Psoas muscle (tissue), 8 donors: ENCODE measurements around the gene AOPEP. TPM values are rescaled to one million over a fixed set of nuclear protein-coding genes. Genes with fewer than 3 reads are reported as not detected.

ENCODE experiments used
- ATAC-seq, 4 donors: fragments of 200-7000 bp; cut with Tn5 transposase; one replicate each; pipeline ENCODE4 v1.9.1; 2020; ENCODE audit warnings: moderate library complexity in 3 of 4, mild to moderate bottlenecking in 2 of 4
- DNase-seq, 2 donors: peaks; one replicate each; pipeline ENCODE4 v3.0.0-alpha.2; 2020
- H3K27ac ChIP-seq: fragments of 200-600 bp; one replicate; pipeline ENCODE4 v1.8.0; 2022
- H3K27me3 ChIP-seq, 3 donors: fragments of 200-600 bp in 1 of 3; one replicate each; pipeline versions ENCODE4 v1.6.1 to v1.8.0; 2013 to 2022; ENCODE audit warnings: low read length in 2 of 3, mild to moderate bottlenecking in 2 of 3, moderate library complexity in 1 of 3; ENCODE audit not compliant: insufficient read depth in 3 of 3
- H3K36me3 ChIP-seq, 2 donors: fragments of 200-600 bp in 1 of 2; one replicate each; pipeline versions ENCODE4 v1.6.1 to v1.8.0; 2013 to 2022; ENCODE audit warnings: low read depth in 1 of 2, mild to moderate bottlenecking in 1 of 2, moderate library complexity in 1 of 2; ENCODE audit not compliant: insufficient read depth in 1 of 2
- H3K4me1 ChIP-seq: fragments of 200-600 bp; one replicate; pipeline ENCODE4 v1.8.0; 2022
- H3K4me3 ChIP-seq: fragments of 200-600 bp; one replicate; pipeline ENCODE4 v1.8.0; 2022; ENCODE audit warnings: mild to moderate bottlenecking
- H3K9me3 ChIP-seq: fragments of 200-600 bp; one replicate; pipeline ENCODE4 v1.8.0; 2022
- WGBS, 3 donors: extraction: QIAGEN DNeasy Blood & Tissue Kit; methylation state at CpG; one replicate each; pipeline versions ENCODE4 v1.1.6 to v1.1.7; 2013; 5-methylcytosine and 5-hydroxymethylcytosine counted together
- intact Hi-C, 2 donors: fragments of 100-400 bp; cut with DNase I; formaldehyde crosslinking; loops; one replicate each; pipeline versions ENCODE4 v1.11.0 to v1.14.2; 2022
- polyA plus RNA-seq, 3 donors: library from polyadenylated mRNA; stranded (reverse); fragments of 200-250 nt; gene quantifications; one replicate each; pipeline ENCODE4 v1.2.3, GENCODE V29; 2013
- total RNA-seq, 4 donors: library from RNA; stranded (reverse); fragmentation: NEBNext Ultra II Directional in 2 of 4; extraction: Animal tissue kit (Norgen Biotek cat#: 25700) in 2 of 4; gene quantifications; one replicate each; pipeline versions ENCODE4 v1.2.1 to v1.2.4, GENCODE V29; 2021 to 2023
- TF ChIP-seq, protein P1 (sequence below): fragments of 200-600 bp; IDR thresholded peaks from one replicate; pipeline ENCODE4 v1.8.0; 2022; ENCODE audit warnings: antibody characterized with exemption
- donor health status: healthy with polysubstance abuse.
- donor health status: DM: no; HTN: no; CAD: no; lungs with moderate emphysema.
- donor health status: Bipolar disorder and iron deficiency.
- donor health status: healthy.
- donor health status: DM: yes; HTN: yes; CAD: no.
- donor health status: DM: no; HTN: no; CAD: no.
- donor health status: DM: no; HTN: no; CAD: no.
- donor health status: DM: yes; HTN: yes; CAD: no.

AOPEP gene
- total and polyA plus RNA-seq, 7 donors = 46.4 to 96.9 (median 78.6) TPM

DNA sequence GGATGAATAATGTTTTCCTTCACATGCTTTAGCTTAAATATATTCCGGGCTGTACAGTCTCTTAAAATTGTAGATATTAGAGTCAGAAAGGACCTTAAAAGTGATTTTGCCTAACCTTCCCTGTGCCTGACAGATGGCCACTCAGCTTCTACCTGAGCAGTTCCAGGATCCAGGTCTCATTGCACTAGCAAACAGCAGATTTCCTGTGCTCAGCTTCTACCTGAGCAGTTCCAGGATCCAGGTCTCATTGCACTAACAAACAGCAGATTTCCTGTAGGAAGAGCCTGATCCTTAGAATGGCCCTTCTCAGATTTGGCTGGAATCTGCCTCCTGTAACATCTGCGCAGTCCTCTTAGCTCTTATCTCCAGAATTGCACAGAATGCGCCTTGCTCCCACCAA is 219.8 kb downstream of the AOPEP start:
- ATAC-seq = no peak
- peaks cover 64% of the 10 kb centered on the region for H3K4me1 ChIP-seq
- H3K36me3 ChIP-seq = no peaks in the 10 kb centered on the region
- peak overlapping the region; percentile 77 for H3K27ac ChIP-seq
- intact Hi-C loops = loop anchor here in 1 of 2 donors (5.0 kb wide), 1 partner anchor 74 kb away; no protein-coding TSS in a partner anchor
- no peaks in the 10 kb centered on the region for H3K9me3 ChIP-seq
- 81 to 92% (median 90%) methylated on average over 3 of the region's 3 CpGs for WGBS, 3 donors
- DNase-seq = no peak
- H3K4me3 ChIP-seq = no peak overlapping the region
- no peaks in the 10 kb centered on the region for H3K27me3 ChIP-seq
- TF ChIP-seq, protein P1, sequence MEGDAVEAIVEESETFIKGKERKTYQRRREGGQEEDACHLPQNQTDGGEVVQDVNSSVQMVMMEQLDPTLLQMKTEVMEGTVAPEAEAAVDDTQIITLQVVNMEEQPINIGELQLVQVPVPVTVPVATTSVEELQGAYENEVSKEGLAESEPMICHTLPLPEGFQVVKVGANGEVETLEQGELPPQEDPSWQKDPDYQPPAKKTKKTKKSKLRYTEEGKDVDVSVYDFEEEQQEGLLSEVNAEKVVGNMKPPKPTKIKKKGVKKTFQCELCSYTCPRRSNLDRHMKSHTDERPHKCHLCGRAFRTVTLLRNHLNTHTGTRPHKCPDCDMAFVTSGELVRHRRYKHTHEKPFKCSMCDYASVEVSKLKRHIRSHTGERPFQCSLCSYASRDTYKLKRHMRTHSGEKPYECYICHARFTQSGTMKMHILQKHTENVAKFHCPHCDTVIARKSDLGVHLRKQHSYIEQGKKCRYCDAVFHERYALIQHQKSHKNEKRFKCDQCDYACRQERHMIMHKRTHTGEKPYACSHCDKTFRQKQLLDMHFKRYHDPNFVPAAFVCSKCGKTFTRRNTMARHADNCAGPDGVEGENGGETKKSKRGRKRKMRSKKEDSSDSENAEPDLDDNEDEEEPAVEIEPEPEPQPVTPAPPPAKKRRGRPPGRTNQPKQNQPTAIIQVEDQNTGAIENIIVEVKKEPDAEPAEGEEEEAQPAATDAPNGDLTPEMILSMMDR = no peak

DNA sequence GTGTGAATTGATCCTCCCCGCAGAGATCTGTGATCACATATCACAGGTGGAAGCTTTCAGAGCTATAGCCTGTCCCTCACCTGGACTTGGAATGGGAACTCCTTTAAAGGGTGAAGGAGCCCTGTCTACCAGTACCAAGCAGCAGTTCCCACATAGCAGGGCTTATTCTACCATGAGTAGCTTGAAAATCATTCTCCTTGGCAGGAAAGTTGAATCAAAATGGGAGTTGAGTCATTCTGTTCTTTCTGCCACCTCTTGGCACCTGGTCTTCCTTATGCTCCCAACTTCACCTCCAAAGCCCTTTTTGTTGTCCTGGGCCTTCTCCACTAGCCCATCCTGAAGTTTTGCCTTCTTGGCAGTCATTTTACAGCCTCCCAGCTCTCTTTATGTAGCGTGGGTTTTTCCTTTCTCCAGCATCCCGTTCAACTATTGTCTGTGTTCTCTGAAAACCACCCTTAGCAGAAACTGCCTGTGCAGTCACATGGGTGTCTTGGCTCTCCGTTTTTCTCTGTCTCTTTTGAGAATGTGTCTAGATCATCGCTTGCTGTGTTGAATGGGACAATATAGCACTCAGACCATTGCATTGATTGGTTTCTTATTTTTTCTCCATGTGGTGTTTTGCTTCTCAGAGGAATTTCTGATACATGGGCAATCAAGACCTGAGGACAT is 222.2 kb downstream of the AOPEP start:
- Histone ChIP-seq H3K36me3 (no peaks in the 10 kb centered on the region), H3K4me1 (peaks cover 74% of the 10 kb centered on the region), H3K27me3 (no peaks in the 10 kb centered on the region), H3K27ac (peak overlapping the region; percentile 79), H3K9me3 (no peaks in the 10 kb centered on the region), H3K4me3 (no peak overlapping the region)
- 55 to 71% (median 57%) methylated on average over 5 of the region's 5 CpGs for WGBS, 3 donors
- TF ChIP-seq, protein P1 = no peak
- intact Hi-C loops = loop anchor here in 1 of 2 donors (5.0 kb wide), 1 partner anchor 76 kb away; no protein-coding TSS in a partner anchor
- DNase-seq (no peak), ATAC-seq (peak in 2 of 4 donors; percentile 46 to 60)

DNA sequence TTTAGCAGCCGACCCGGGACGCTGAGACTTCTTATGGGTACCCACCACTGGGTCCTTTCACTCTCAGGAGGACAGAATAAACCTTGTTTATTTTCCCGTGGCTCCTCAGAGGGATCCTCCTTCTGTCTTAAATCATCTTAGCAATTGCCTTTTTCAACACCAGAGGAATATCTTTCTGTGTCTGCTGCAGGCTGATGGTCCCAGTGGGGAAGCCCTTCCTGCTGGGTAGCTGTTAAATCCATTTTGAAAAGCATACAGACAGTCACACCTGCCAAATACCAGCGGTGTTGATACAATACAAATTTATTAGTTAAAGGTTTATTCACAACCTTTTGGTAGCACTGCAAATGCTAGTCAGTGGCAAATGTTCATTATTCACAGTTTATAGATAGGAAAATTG is 222.9 kb downstream of the AOPEP start:
- ATAC-seq (no peak), DNase-seq (no peak)
- Histone ChIP-seq H3K4me3 (no peak overlapping the region), H3K27me3 (no peaks in the 10 kb centered on the region), H3K4me1 (peaks cover 76% of the 10 kb centered on the region), H3K36me3 (no peaks in the 10 kb centered on the region), H3K27ac (peak overlapping the region; percentile 79), H3K9me3 (no peaks in the 10 kb centered on the region)
- intact Hi-C loops = loop anchor here in 1 of 2 donors (5.0 kb wide), 1 partner anchor 77 kb away; no protein-coding TSS in a partner anchor
- TF ChIP-seq, protein P1 = no peak
- 49 to 54% (median 51%) methylated on average over 5 of the region's 5 CpGs for WGBS, 3 donors

DNA sequence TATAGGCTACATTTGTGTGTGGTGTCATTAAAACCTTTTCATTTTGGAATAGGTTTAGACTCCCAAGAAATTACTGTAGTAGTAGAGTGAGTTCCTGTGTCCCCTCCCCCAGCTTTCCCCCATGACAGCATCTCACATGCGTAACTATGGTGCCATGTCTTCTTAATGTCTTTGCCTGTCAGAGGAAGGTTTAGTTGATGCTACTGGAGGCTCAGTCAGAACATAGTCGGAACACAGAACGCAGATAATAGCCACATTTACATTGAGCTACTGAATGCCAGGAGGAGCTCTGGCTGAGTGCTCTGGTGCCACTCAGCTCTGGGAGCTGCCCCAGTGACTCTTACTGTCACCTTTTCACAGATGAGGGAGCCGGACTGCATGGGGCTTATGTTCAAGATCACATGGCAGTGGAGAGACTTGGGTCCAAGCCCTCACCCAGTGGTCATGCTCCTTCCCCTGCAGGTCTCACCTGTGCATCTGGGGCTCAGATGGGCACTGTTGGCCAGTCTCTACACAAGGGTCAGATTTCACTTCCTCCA is 223.6 kb downstream of the AOPEP start:
- TF ChIP-seq, protein P1 = no peak
- WGBS, 3 donors = 55 to 70% (median 57%) methylated on average over 4 of the region's 4 CpGs
- intact Hi-C loops = loop anchor here (5.0 kb wide), 2 partner anchors 42 to 47 kb away; no protein-coding TSS in a partner anchor
- DNase-seq (no peak), ATAC-seq (peak in 2 of 4 donors; percentile 62 to 67)
- H3K27ac ChIP-seq = peak overlapping the region; percentile 79
- H3K9me3 ChIP-seq = no peaks in the 10 kb centered on the region
- H3K4me3 ChIP-seq = no peak overlapping the region
- no peaks in the 10 kb centered on the region for H3K36me3 ChIP-seq
- peaks cover 68% of the 10 kb centered on the region for H3K4me1 ChIP-seq
- no peaks in the 10 kb centered on the region for H3K27me3 ChIP-seq
